A549 (cell line): ENCODE data around the gene MPHOSPH8. TPM values are rescaled to one million over a fixed set of nuclear protein-coding genes. Genes with fewer than 3 reads are reported as not detected.
"Not testable (repeated sequence)": the region's sequence is repeated elsewhere in the genome, so short reads cannot be mapped to it uniquely, and the experiment has no call there.

Experiments
- ATAC-seq, 2 experiments: fragments of 200-7000 bp in 1 of 2; fragments of >200 bp in 1 of 2; cut with Nextera tagmentation in 1 of 2; cut with Tn5 transposase in 1 of 2; 3 replicates each; pipeline versions ENCODE4 v1.8.0 to v1.9.1; 2018 to 2020; ENCODE audit warnings: mild to moderate bottlenecking in 1 of 2, moderate library complexity in 1 of 2
- CTCF ChIA-PET: fragments of 300-600 bp; sonication (Branson Sonifier 250); formaldehyde crosslinking; extraction: SDS; loops from one replicate; lab custom pipeline; 2021; ENCODE audit warnings: antibody characterized with exemption, inconsistent platforms; lab: Yijun Ruan, JAX
- POLR2A ChIA-PET: fragments of 350-600 bp; formaldehyde crosslinking; extraction: SDS; loops from one replicate; lab custom pipeline; 2021; ENCODE audit warnings: antibody characterized with exemption, inconsistent platforms; lab: Yijun Ruan, JAX
- DNase-seq, 2 experiments: peaks; one replicate each; pipeline versions ENCODE4 v3.0.0 to v3.0.0-alpha.2; 2011 to 2016; ENCODE audit warnings: low read depth in 1 of 2, low spot score in 1 of 2
- FAIRE-seq: peaks from 2 replicates; lab custom pipeline; 2011; peaks lifted over from hg19 to GRCh38; lab: Jason Lieb, UNC
- H3K27ac ChIP-seq, 2 experiments: fragments of >200 bp; sonication (Bioruptor Twin); formaldehyde crosslinking; 3 replicates each; pipeline ENCODE4 v1.5.1; 2016 to 2017
- H3K4me1 ChIP-seq: fragments of >200 bp; sonication (Bioruptor Twin); formaldehyde crosslinking; 3 replicates; pipeline ENCODE4 v1.6.1; 2016
- H3K4me2 ChIP-seq: fragments of >200 bp; sonication (Bioruptor Twin); formaldehyde crosslinking; 3 replicates; pipeline ENCODE4 v1.6.1; 2016
- H3K4me3 ChIP-seq: fragments of >200 bp; sonication (Bioruptor Twin); formaldehyde crosslinking; 3 replicates; pipeline ENCODE4 v1.5.1; 2016
- H3K9me3 ChIP-seq: fragments of >200 bp; sonication (Bioruptor Twin); formaldehyde crosslinking; 3 replicates; pipeline ENCODE4 v1.6.1; 2016
- BHLHE40 ChIP-seq: IDR thresholded peaks from 2 replicates; pipeline ENCODE4 v1.6.1; 2012; ENCODE audit warnings: low read depth, low read length, inconsistent platforms
- CBX2 ChIP-seq: fragments of 200-600 bp; sonication (generic); IDR thresholded peaks from 2 replicates; pipeline ENCODE4 v1.6.1; 2016; ENCODE audit warnings: low read depth, mild to moderate bottlenecking, borderline replicate concordance
- CEBPB ChIP-seq, 2 experiments: fragments of >200 bp in 1 of 2; sonication (Bioruptor Twin) in 1 of 2; formaldehyde crosslinking in 1 of 2; IDR thresholded peaks; 2 replicates each; pipeline ENCODE4 v1.6.1; 2012 to 2016
- CHD2 ChIP-seq: fragments of 150-350 bp; IDR thresholded peaks from 2 replicates; pipeline ENCODE4 v1.6.1; 2014; ENCODE audit warnings: low read length; ENCODE audit not compliant: partially characterized antibody
- ESRRA ChIP-seq: fragments of 150-350 bp; IDR thresholded peaks from 2 replicates; pipeline ENCODE4 v1.6.1; 2014; ENCODE audit warnings: mild to moderate bottlenecking, low read length, borderline replicate concordance
- FOXS1 ChIP-seq: fragments of 250-450 bp; sonication (Bioruptor Pico); IDR thresholded peaks from 2 replicates; pipeline ENCODE4 v1.5.0; 2020; ENCODE audit warnings: mild to moderate bottlenecking, moderate library complexity
- HEYL ChIP-seq: fragments of 250-450 bp; sonication (Bioruptor Pico); IDR thresholded peaks from 2 replicates; pipeline ENCODE4 v1.8.0; 2021; ENCODE audit warnings: mild to moderate bottlenecking, moderate library complexity
- HOXA7 ChIP-seq: fragments of 250-450 bp; sonication (Bioruptor Pico); IDR thresholded peaks from 2 replicates; pipeline ENCODE4 v1.5.0; 2020; ENCODE audit warnings: mild to moderate bottlenecking, moderate library complexity
- HOXB13 ChIP-seq: fragments of 250-450 bp; sonication (Bioruptor Pico); IDR thresholded peaks from 2 replicates; pipeline ENCODE4 v1.5.0; 2020; ENCODE audit warnings: low read depth, mild to moderate bottlenecking, moderate library complexity
- KDM5A ChIP-seq: fragments of 200-600 bp; sonication (generic); IDR thresholded peaks from 2 replicates; pipeline ENCODE4 v1.6.1; 2016; ENCODE audit warnings: antibody characterized with exemption, mild to moderate bottlenecking
- PHF8 ChIP-seq: fragments of 200-600 bp; sonication (generic); IDR thresholded peaks from 2 replicates; pipeline ENCODE4 v1.6.1; 2016; ENCODE audit warnings: low read depth, mild to moderate bottlenecking, antibody characterized with exemption, moderate library complexity, borderline replicate concordance
- POLR2AphosphoS2 ChIP-seq: conservative IDR thresholded peaks from 2 replicates; pipeline ENCODE4 v1.6.1; 2012; ENCODE audit warnings: low read length, improper control_type of control experiment, inconsistent platforms
- RCOR1 ChIP-seq: fragments of 150-350 bp; IDR thresholded peaks from 2 replicates; pipeline ENCODE4 v1.6.1; 2014; ENCODE audit warnings: antibody characterized with exemption, low read length, low read depth
- RFX5 ChIP-seq: fragments of 450-650 bp; IDR thresholded peaks from 2 replicates; pipeline ENCODE4 v1.7.1; 2014; ENCODE audit warnings: antibody characterized with exemption, mild to moderate bottlenecking, moderate library complexity
- ZC3H11A ChIP-seq: fragments of 450-650 bp; IDR thresholded peaks from 2 replicates; pipeline ENCODE4 v1.6.1; 2014; ENCODE audit warnings: antibody characterized with exemption, mild to moderate bottlenecking
- WGBS: methylation state at CpG from one replicate; pipeline ENCODE4 v1.1.6; 2017; ENCODE audit errors: missing lambda C conversion rate; 5-methylcytosine and 5-hydroxymethylcytosine counted together
- polyA plus RNA-seq, 4 experiments: library from polyadenylated mRNA; depleted of rRNA in 3 of 4; stranded (reverse); fragments of >200 nt; fragmentation: RNase III in 1 of 4; extraction: RNeasy Plus Mini Kit Qiagen cat#74134 plus additional on column Dnase treatment in 1 of 4; gene quantifications; 2 replicates in 3 of 4; 3 replicates in 1 of 4; pipeline ENCODE4 v1.2.3, GENCODE V29; 2011 to 2017
- TF ChIP-seq, protein P1 (sequence below): fragments of >200 bp; sonication (Bioruptor Twin); formaldehyde crosslinking; IDR thresholded peaks from 2 replicates; pipeline ENCODE4 v1.6.1; 2016
- TF ChIP-seq, protein P2 (sequence below): fragments of 150-350 bp; IDR thresholded peaks from 2 replicates; pipeline ENCODE4 v1.6.1; 2014; ENCODE audit warnings: low read depth, mild to moderate bottlenecking, low read length
- TF ChIP-seq, protein P3 (sequence below): fragments of 250-450 bp; sonication (Bioruptor Pico); IDR thresholded peaks from 2 replicates; pipeline ENCODE4 v1.5.0; 2020; ENCODE audit warnings: low read depth, mild to moderate bottlenecking, moderate library complexity
- TF ChIP-seq, protein P4 (sequence below): IDR thresholded peaks from 2 replicates; pipeline ENCODE4 v1.6.1; 2012

The MPHOSPH8 gene
- polyA plus RNA-seq, 2 of the 4 experiments (the other 2 are of a cell fraction), result 15.2 to 16.2 TPM

DNA sequence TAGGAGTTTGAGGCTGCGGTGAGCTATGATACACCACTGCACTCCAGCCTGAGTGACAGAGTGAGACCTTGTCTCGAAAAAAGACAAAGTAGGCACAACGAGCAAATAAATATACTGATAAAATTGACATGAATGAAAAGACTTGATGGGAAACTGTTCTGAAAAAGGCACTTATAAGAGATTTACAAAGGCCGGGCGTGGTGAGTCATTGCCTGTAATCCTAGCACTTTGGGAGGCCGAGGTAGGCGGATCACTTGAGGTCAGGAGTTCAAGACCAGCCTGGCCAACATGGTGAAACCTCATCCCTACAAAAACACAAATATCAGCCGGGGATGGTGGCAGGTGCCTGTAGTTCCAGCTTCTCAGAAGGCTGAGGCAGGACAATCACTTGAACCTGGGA, 58.0 kb downstream of the MPHOSPH8 start:
- ATAC-seq, H3K4me1 ChIP-seq, H3K27ac ChIP-seq, DNase-seq, POLR2A ChIA-PET, H3K4me2 ChIP-seq, H3K9me3 ChIP-seq, CTCF ChIA-PET, FAIRE-seq, H3K4me3 ChIP-seq: not testable (repeated sequence)
- WGBS, result 86% methylated on average over 8 of the region's 8 CpGs

DNA sequence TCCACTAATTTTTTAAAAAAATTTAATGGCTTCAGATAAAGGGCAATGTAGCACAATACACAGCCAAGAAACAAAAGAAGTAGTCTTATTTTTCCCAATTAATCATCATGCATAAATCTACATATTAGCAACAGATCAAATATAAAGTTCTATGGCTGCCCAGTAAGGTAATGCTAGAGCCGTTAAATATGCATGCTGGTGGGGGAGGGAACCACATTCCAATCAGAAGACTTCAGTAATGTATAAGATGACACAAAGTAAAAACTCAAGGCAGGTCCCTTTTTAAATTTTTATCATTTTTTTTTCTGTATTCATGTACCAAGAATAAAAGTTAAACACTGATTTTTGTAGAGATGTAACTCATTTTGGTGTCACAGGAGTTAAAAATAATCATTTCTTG, 62.0 kb downstream of the MPHOSPH8 start:
- Histone ChIP-seq H3K4me3 (no peak overlapping the region), H3K27ac (no peak overlapping the region), H3K4me1 (0 out of 3 replicates have a peak, but pooled peaks cover 4% of the 10 kb centered on the region)
- CTCF ChIA-PET, result no interaction called here
- 75% methylated on average over 1 of the region's 1 CpG for WGBS
- TF ChIP-seq POLR2AphosphoS2, result no peak
- TF ChIP-seq, protein P1, sequence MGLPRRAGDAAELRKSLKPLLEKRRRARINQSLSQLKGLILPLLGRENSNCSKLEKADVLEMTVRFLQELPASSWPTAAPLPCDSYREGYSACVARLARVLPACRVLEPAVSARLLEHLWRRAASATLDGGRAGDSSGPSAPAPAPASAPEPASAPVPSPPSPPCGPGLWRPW, result no peak
- no peak for TF ChIP-seq CHD2
- no peak for TF ChIP-seq HEYL (CRISPR knock-in tag)
- TF ChIP-seq RFX5, result no peak
- TF ChIP-seq ZC3H11A, result no peak
- TF ChIP-seq CEBPB (IDR thresholded peaks at IDR 0.05), result no peak
- TF ChIP-seq KDM5A, result no peak
- no peak for TF ChIP-seq HOXB13 (CRISPR knock-in tag)
- no peak for TF ChIP-seq HOXA7 (CRISPR knock-in tag)
- TF ChIP-seq CBX2, result no peak
- no peak for TF ChIP-seq PHF8
- TF ChIP-seq, all 56 proteins: peak for 0
- DNase-seq, result no peak
- no peak for ATAC-seq
- no peaks in the 10 kb centered on the region for H3K9me3 ChIP-seq
- no peak for FAIRE-seq
- no peak overlapping the region for H3K4me2 ChIP-seq
- POLR2A ChIA-PET, result no interaction called here

DNA sequence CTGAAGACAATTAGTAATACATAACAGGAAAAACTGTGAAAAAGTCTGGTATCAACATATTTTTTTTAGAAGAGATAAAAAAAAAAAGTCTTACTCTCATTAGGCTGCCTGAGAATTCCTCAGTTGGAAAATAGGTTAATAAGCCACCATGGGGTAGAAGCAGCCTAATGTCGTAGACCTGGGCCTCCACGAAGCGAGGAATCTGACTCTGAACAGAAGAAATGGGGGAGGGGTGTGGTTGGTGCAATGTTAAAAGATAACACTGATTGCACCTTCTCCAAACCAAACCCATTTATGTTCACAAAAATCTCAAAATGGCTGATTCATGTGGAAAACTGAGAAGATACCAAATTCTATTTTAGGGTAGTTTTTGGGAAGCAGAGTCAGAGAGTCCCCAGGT, 62.4 kb downstream of the MPHOSPH8 start:
- 63% methylated on average over 3 of the region's 3 CpGs for WGBS
- POLR2A ChIA-PET, result no interaction called here
- no peaks in the 10 kb centered on the region for H3K9me3 ChIP-seq
- H3K4me3 ChIP-seq, result no peak overlapping the region
- no peak overlapping the region for H3K4me2 ChIP-seq
- FAIRE-seq, result no peak
- TF ChIP-seq, protein P2, sequence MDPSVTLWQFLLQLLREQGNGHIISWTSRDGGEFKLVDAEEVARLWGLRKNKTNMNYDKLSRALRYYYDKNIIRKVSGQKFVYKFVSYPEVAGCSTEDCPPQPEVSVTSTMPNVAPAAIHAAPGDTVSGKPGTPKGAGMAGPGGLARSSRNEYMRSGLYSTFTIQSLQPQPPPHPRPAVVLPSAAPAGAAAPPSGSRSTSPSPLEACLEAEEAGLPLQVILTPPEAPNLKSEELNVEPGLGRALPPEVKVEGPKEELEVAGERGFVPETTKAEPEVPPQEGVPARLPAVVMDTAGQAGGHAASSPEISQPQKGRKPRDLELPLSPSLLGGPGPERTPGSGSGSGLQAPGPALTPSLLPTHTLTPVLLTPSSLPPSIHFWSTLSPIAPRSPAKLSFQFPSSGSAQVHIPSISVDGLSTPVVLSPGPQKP, result no peak
- no peak for TF ChIP-seq ESRRA
- no peak for TF ChIP-seq HEYL (CRISPR knock-in tag)
- no peak for TF ChIP-seq HOXA7 (CRISPR knock-in tag)
- TF ChIP-seq, protein P3, sequence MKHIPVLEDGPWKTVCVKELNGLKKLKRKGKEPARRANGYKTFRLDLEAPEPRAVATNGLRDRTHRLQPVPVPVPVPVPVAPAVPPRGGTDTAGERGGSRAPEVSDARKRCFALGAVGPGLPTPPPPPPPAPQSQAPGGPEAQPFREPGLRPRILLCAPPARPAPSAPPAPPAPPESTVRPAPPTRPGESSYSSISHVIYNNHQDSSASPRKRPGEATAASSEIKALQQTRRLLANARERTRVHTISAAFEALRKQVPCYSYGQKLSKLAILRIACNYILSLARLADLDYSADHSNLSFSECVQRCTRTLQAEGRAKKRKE (CRISPR knock-in tag), result no peak
- TF ChIP-seq RFX5, result no peak
- TF ChIP-seq BHLHE40, result no peak
- TF ChIP-seq FOXS1, result no peak
- TF ChIP-seq RCOR1, result no peak
- TF ChIP-seq, protein P1, result no peak
- TF ChIP-seq, protein P4, sequence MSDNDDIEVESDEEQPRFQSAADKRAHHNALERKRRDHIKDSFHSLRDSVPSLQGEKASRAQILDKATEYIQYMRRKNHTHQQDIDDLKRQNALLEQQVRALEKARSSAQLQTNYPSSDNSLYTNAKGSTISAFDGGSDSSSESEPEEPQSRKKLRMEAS, result no peak
- 0 out of 3 replicates have a peak, but pooled peaks cover 4% of the 10 kb centered on the region for H3K4me1 ChIP-seq
- ATAC-seq, result no peak
- no peak for DNase-seq
- H3K27ac ChIP-seq, result no peak overlapping the region
- CTCF ChIA-PET, result no interaction called here

DNA sequence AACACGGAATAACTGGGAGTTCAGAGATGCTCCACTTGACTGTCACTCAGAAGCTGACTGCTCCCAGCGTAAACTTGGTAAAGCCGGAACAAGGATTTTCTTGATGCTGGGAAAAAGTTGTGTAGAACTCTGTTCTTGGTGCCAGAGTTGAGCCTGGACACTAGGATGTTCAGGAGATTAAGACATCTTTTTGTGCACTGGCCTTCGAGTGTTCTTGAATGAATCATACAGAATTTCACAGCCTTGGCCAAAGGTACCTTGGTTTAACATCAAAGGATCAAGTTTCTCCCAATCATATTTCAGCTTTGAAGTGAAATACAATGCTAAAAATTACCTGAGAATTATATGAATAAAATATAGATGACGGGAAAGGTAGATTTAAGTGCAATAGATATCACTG, 67.5 kb downstream of the MPHOSPH8 start:
- 90% methylated on average over 3 of the region's 5 CpGs for WGBS
- ATAC-seq, H3K27ac ChIP-seq, H3K4me3 ChIP-seq, H3K4me2 ChIP-seq, DNase-seq, CTCF ChIA-PET, H3K9me3 ChIP-seq, H3K4me1 ChIP-seq, POLR2A ChIA-PET: not testable (repeated sequence)
- peak; percentile 72 for FAIRE-seq
